ENCODE data around the gene RAB44.

The RAB44 gene

GRCh38 chr6:36733300-36733699 is 35.7 kb downstream of the RAB44 start:
- DNase-seq: no peak

DNA sequence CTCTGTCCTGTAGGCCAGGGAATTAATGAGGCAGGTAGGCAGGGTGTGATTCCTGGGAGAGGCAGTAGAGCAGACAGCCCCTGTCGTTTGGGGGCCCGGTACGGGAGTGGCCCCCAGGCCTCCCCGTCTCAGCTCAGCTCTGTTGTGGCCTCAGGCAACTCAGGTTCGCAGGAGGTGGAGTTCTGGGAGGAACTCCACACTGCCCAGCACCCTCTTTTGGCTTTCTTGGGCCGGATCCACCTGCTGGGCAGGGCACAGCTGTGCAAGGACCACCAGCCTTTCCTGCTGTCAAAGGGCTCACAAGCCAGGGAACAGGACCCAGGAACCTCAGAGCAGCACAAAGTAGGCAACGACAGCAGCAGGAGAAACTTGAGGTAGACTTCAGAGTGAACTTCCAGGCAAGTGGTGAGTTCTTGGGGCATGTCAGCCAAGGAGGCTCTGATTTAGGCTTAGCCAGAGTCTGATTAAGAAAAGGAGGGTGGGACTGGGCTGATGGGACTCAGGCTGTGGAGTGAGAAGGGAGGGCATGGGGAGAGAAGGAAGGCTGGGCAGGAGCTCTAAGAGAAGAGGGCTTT is 36.9 kb downstream of the RAB44 start:
- DNase-seq: no peak

- DNase-seq: peak; percentile 49
Observed at GRCh38 chr6:36735110-36736071, 37.8 kb downstream of the RAB44 start.

DNA sequence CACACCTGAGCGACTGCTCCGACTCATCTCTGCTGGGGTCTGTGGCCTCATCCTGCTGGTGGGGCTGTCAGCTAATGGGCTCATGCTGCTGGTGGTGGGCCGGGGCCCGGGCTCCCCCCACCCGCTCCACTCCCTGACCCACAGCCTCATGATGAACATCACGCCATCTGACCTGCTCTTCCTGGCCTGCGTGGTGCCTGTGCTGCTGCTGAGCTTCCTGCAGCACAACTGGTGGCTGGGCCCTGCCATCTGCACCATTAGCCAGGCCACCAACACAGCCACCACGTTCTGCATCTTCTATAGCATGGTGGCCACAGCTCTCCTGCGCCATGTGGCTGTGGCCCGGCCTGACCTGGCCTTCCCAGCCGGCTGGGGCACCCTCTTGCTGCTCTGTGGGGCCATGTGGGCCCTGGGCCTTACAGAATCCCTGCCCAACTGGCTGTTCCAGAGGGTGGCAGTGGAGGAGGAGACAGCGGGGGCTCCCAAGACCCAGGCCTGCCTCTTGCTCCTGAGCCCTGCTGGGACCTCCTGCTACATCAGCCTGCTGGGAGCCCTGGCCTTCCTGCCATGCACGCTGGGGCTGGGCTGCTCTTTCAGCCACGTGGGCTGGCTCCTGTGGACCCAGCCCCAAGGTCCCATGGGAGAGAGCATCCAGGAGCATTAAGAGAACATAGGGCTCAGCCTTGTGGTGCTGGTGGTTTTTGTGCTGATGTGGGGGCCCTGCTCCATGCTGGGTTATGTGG is 39.6 kb downstream of the RAB44 start:
- no peak for DNase-seq

DNA sequence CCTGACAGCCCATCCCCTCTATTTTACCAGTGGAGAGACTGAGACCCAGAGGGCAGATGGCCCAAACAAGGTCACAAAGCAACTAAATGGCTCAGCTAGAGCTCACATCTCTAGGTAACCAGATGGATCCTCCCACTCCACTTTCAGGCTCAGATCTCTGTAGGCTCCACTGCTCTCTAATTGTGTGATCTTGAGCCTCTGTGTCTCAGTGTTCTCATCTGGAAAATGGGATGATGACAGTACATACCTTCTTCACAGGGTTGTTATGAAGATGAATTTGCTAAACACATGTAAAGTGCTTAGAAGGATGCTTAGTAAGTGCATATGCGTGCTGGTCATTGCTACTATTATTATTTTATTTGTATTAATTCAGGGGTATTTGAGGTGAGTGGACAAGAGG is 40.5 kb downstream of the RAB44 start:
- DNase-seq: no peak

- DNase-seq: no peak
Observed at GRCh38 chr6:36739947-36740817, 42.6 kb downstream of the RAB44 start.

- no peak for DNase-seq
Observed at GRCh38 chr6:36740818-36741179, 43.2 kb downstream of the RAB44 start.

DNA sequence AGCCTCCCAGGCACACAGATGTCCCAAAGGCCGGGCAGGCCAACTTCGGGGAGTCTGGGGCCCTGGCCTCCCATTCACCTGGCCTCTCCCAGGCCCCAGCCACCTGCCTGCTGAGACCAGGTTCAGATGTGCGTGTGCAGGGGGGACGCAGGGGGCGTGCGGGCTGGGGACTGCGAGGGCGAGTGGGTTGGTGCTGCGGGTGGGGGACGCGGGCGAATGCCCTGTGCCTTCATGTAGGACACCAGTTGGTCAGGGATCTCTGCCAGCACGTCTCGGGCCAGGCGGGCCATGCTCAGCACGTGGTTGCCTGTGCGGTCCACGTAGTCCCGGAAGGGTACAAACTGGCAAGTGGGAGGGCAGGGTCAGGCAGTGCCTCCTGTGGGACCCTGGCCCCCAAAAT is 44.5 kb downstream of the RAB44 start:
- no peak for DNase-seq

DNA sequence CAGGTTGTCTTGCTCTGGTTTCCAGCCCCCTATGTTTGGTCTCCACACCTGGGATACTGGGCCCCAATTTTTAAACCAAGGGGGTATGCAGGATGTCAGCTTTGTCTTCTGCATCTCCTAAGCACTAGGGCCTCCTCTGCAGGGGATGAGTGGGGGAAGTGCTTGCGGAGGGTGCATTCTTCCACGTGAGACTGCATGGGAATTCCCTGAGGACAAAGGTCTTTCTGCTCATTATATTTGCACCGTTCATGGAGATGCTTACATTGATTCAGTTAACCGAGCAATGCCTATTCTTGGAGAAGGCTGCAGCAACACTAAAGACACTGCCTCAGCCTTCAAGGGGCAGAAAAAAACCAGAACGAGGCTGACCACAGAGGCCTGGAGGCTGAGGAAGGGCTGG is 45.4 kb downstream of the RAB44 start:
- DNase-seq: no peak

- no peak for DNase-seq
Observed at GRCh38 chr6:36743538-36744303, 46.1 kb downstream of the RAB44 start.

GRCh38 chr6:36744304-36744673 is 46.7 kb downstream of the RAB44 start:
- DNase-seq: no peak

DNA sequence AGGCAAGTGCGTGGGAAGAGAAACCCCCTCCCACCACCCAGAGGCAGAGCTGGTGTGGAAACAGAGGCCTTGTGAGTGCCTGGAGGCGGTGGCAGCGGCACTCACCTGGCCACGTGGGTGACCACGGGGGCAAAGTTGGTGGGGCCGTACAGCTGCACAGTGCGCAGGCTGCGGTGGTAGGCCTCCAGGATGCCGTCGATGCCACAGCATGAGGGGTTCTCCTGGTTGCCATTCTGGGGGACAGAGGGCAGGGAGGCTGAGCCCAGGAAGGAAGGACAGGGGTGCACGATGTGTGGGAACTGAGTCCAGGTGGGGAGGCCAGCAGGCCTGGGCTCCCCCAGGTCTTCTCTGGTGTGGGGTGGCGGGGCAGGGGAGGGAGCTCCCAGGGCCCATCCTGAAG is 47.7 kb downstream of the RAB44 start:
- no peak for DNase-seq

GRCh38 chr6:36745836-36746235 is 48.2 kb downstream of the RAB44 start:
- DNase-seq: no peak

GRCh38 chr6:36746251-36746650 is 48.6 kb downstream of the RAB44 start:
- no peak for DNase-seq

DNA sequence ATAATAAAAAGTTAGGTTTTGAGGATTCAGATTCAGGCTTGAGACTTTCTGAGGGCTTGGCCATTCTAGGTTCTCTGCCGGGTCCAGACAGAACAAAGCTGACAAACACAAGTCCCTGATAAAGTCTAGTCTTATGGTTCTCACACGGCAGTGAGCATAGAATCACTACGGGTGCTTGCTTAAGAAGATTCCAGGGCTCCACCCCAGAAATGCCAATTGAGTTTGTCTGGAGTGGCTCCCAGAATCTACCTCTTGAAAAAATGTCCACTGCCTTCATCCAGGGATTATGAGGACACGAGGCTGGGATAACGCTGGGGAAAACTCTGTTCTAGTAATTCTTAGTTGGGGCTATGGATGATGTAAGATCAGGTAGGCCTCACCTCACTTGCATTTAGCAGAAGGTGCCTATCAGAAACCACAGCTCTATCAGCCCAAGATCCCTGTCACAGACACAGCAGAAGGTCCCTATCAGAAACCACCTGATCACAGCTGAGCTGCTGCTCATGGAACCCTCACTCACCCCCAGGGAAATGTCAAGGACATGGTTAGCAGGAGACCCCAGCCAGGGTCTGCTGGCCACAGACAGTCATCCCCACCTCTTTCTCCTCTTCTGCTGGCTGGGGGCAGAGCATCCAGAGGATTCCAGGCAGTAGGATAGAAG is 52.3 kb downstream of the RAB44 start:
- DNase-seq: no peak

DNA sequence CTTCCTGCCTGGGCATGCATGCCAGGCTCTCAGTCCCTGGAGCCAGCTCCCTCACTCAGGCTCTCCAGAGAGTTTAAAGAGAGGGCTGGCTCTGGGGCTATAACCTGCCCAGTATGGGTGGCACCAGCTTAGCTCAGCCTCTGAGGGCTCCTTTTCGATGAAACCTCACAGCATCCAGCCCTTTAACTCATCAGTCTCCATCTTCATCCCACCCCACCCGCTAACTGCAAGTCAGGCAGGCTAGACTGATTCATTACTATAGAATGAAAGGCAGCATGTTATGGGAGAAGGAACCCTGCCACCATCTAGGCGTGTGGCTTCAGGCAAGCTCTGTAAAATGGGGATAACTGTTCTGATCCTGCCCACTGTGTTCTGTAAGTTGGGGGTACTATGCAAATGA is 53.5 kb downstream of the RAB44 start:
- no peak for DNase-seq

DNA sequence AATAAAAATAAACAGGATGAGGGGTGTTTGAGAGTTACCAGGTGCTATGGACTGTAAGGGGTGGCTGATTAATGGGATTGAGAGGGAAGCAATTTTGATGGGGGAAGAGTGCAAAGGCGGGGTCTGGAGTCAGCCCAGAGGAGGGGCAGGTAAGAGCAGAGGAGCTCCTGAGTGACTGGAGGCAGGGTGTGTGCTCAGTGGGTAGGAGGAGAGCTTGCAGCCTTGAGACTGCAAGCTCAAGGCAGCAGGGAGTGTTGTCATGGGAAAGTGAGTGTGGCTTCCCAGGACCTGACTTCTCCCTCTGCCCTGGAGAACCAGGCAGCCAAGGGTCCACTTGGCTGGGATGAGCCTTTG is 54.2 kb downstream of the RAB44 start:
- no peak for DNase-seq

DNA sequence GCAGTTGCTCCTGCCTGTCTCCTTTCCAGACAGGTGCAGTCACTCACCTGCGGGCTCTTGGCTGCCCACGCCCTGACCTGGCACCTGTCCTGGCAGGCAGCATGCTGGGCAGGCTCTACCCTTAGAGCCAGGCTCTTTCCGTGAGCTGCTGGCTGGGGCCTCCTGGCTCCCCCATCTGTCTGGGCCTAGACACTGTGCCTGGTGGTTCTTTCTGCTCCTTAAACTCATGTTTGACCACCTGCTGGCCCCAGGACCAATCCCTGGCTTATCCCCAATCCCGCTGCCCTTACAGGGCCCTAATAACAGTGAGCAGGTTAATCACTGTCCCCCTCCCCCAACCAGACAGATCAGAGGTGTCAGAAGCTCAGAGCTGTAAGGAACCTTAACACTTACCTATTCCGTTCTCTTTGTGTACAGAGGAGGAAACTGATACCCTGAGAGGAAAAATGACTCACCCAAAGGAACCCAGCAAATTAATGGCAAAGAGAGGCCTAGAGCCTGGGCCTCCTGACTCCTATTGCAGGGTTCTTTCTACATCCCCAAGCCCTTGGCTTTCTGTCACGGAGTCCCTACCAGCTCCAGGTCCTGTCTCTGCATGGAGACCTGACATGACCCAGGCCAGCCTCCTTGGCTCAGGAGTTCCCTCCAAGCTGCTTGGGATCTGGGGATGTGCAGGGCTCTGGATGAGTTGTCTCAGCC is 54.7 kb downstream of the RAB44 start:
- DNase-seq: no peak

- DNase-seq: no peak
Observed at GRCh38 chr6:36752886-36753506, 55.4 kb downstream of the RAB44 start.

DNA sequence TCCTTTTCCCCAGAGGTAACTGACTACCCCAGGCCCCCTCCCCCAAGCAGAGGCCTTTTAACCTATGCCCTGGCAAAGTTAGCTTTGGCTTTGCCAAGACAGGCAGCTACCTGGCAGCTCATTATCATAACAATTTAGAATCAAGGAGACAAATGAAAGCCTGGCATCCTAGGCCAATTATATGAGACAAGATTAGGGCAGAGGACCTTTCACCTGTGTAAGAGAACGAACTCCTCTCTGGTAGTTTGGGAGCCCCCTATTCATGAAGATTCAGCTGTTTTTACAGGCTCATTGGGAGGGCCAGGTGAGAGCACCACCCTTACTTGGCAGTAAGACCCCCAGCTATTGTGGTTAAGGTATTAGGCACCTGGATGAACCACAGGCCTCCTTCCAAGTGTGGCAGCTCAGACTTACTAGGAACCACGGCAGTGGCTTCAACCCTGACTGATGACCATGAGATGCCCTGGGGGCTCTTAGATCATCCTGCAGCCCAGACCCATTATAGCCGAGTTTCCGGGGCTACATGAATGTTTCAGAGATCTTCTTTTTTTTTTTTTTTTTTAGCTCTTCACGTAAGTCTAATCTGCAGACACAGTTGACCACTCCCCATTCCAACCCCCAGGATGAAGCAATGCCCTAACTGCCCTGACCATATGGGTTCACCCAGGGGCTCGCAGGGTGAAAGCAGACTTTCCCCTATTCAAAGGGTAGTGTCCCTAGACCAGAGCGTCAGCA is 56.2 kb downstream of the RAB44 start:
- DNase-seq: peak; percentile 7

Data from T1000 (cell line).